ENCODE data around the gene ABCB11. TPM values are rescaled to one million over a fixed set of nuclear protein-coding genes. Genes with fewer than 3 reads are reported as not detected.
A peak's percentile ranks its signal among the peaks of the same experiment; 100 is the strongest.
"Not testable (repeated sequence)": the region's sequence is repeated elsewhere in the genome, so short reads cannot be mapped to it uniquely, and the experiment has no call there.

The ABCB11 gene
- total RNA-seq, 2 experiments from 2014 or later, result not detected

GRCh38 chr2:168895771-168896170, 135.4 kb downstream of the ABCB11 start:
- no peak for DNase-seq
- H3K27ac Mint-ChIP-seq, result no peak overlapping the region
- no peaks in the 10 kb centered on the region for H3K36me3 Mint-ChIP-seq
- peaks cover 15% of the 10 kb centered on the region for H3K27me3 Mint-ChIP-seq
- H3K4me1 Mint-ChIP-seq, result peaks cover 1% of the 10 kb centered on the region
- no peak overlapping the region for H3K4me3 Mint-ChIP-seq
- H3K9me3 Mint-ChIP-seq, result no peaks in the 10 kb centered on the region

DNA sequence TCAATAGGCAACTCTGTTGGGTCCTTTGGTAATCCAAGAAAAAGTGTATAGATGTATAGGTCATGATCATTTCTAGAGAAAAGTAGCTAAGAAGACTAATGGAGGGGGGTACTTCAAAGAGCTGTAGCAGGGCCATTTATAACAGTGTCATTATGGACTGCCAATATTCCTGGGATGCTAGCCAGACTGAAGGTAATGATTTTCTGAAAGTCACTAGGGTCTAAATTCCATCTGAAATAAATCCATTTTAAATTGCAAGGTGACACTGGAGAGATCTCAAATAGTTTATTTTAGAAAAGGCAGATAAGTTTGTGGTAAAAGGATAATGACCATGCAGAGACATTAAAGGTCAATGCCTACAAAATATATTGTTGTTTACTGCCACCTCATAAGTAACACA, 136.4 kb downstream of the ABCB11 start:
- Mint-ChIP-seq H3K4me3 (no peak overlapping the region), H3K4me1 (peaks cover 5% of the 10 kb centered on the region), H3K9me3 (no peaks in the 10 kb centered on the region), H3K27ac (no peak overlapping the region), H3K27me3 (peaks cover 21% of the 10 kb centered on the region), H3K36me3 (peaks cover 5% of the 10 kb centered on the region)
- no peak for DNase-seq

- H3K36me3 Mint-ChIP-seq, result peaks cover 8% of the 10 kb centered on the region
- H3K27ac Mint-ChIP-seq, result no peak overlapping the region
- H3K4me1 Mint-ChIP-seq, result peaks cover 8% of the 10 kb centered on the region
- H3K4me3 Mint-ChIP-seq, result no peak overlapping the region
- H3K9me3 Mint-ChIP-seq, result no peaks in the 10 kb centered on the region
- peaks cover 21% of the 10 kb centered on the region for H3K27me3 Mint-ChIP-seq
- DNase-seq, result no peak
These were observed 137.0 kb downstream of the ABCB11 start for GRCh38 chr2:168894101-168894500.

GRCh38 chr2:168892327-168892726, 138.8 kb downstream of the ABCB11 start:
- H3K4me3 Mint-ChIP-seq, result no peak overlapping the region
- peaks cover 21% of the 10 kb centered on the region for H3K27me3 Mint-ChIP-seq
- no peak overlapping the region for H3K27ac Mint-ChIP-seq
- H3K9me3 Mint-ChIP-seq, result no peaks in the 10 kb centered on the region
- H3K36me3 Mint-ChIP-seq, result peaks cover 13% of the 10 kb centered on the region
- H3K4me1 Mint-ChIP-seq, result peaks cover 9% of the 10 kb centered on the region
- DNase-seq, result no peak

- Mint-ChIP-seq H3K4me1 (peaks cover 13% of the 10 kb centered on the region), H3K4me3 (peak within 1 kb of the TSS; percentile 93), H3K9me3 (no peaks in the 10 kb centered on the region), H3K36me3 (peaks cover 26% of the 10 kb centered on the region), H3K27ac (peak within 1 kb of the TSS; percentile 85), H3K27me3 (peaks cover 21% of the 10 kb centered on the region)
- DNase-seq, result peak; percentile 88
These were observed 140.9 kb downstream of the ABCB11 start, which contains the start of gene SPC25 for GRCh38 chr2:168890006-168890782. TSS of gene SPC25 (minus strand) at chr2:168890430. CDS start at chr2:168889519, 911 bp downstream.

DNA sequence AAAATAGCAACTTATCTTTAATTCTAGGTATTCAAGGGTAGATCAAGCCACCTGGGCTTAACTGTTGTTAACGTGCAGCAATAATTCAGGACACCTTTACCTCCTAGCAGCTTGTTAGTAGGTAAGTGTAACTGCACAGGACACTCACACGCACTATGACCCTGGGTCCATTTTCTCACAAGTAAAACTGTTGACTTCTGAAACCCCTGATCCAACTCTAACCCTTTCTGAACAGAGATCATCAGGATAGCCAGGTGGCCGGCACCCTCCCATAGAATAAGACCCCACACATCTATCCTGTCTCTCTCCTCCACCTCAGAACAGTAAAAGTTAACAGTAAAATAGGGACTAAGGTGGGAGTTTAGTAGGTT, 141.5 kb downstream of the ABCB11 start:
- Mint-ChIP-seq H3K27ac (peak overlapping the region; percentile 26), H3K36me3 (peaks cover 28% of the 10 kb centered on the region), H3K4me3 (peak overlapping the region; percentile 93), H3K4me1 (peaks cover 14% of the 10 kb centered on the region), H3K27me3 (peaks cover 21% of the 10 kb centered on the region), H3K9me3 (no peaks in the 10 kb centered on the region)
- DNase-seq, result no peak

- no peaks in the 10 kb centered on the region for H3K27me3 Mint-ChIP-seq
- H3K36me3 Mint-ChIP-seq, result peaks cover 33% of the 10 kb centered on the region
- no peak for DNase-seq
- no peak overlapping the region for H3K27ac Mint-ChIP-seq
- H3K4me3 Mint-ChIP-seq, result no peak overlapping the region
- H3K4me1 Mint-ChIP-seq, result peaks cover 9% of the 10 kb centered on the region
- H3K9me3 Mint-ChIP-seq, result no peaks in the 10 kb centered on the region
These were observed 146.1 kb downstream of the ABCB11 start for GRCh38 chr2:168884975-168885374.

GRCh38 chr2:168882163-168882562, 149.0 kb downstream of the ABCB11 start:
- H3K9me3 Mint-ChIP-seq, H3K4me3 Mint-ChIP-seq, H3K4me1 Mint-ChIP-seq, H3K27me3 Mint-ChIP-seq, H3K27ac Mint-ChIP-seq, DNase-seq: not testable (repeated sequence)
- peaks cover 21% of the 10 kb centered on the region for H3K36me3 Mint-ChIP-seq

DNA sequence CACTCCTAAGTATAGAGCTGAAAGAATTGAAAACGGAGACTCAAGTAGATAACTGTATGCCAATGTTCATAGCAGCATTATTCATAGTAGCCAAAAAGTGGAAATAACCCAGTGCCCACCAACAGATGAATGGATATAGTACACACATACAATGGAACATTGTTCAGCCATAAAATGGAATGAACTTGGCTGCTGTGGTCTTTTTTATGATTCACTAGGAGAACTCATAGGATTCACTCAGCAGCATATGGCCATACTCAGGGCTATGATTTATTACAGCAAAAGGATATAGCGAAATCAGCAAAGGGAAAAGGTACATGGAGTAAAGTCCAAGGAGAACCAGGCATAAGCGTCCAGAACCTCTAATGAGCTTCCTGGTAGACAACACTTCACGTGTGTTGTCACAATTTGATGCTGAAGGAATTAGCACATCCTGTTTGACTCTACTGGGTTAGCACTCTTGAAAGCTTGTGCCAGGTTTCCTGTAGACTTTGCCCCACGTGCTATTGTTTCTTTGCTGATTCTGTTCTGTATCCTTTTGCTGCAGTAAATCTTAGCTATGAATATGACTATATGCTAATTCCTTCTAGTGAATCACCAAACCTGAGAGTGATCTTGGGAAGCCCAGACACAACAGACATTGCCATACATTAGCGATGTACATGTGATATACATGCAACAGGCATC, 156.6 kb downstream of the ABCB11 start:
- peaks cover 21% of the 10 kb centered on the region for H3K36me3 Mint-ChIP-seq
- H3K9me3 Mint-ChIP-seq, result no peaks in the 10 kb centered on the region
- H3K4me3 Mint-ChIP-seq, result no peak overlapping the region
- no peaks in the 10 kb centered on the region for H3K27me3 Mint-ChIP-seq
- no peak overlapping the region for H3K27ac Mint-ChIP-seq
- no peaks in the 10 kb centered on the region for H3K4me1 Mint-ChIP-seq
- DNase-seq, result no peak

DNA sequence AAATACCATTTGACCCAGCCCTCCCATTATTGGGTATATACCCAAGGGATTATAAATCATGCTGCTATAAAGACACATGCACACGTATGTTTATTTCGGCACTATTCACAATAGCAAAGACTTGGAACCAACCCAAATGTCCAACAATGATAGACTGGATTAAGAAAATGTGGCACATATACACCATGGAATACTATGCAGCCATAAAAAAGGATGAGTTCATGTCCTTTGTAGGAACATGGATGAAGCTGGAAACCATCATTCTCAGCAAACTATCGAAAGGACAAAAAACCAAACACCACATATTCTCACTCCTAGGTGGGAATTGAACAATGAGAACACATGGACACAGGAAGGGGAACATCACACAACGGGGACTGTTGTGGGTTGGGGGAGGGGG, 160.3 kb downstream of the ABCB11 start:
- H3K27ac Mint-ChIP-seq, DNase-seq, H3K4me3 Mint-ChIP-seq, H3K27me3 Mint-ChIP-seq, H3K4me1 Mint-ChIP-seq: not testable (repeated sequence)
- Mint-ChIP-seq H3K36me3 (peaks cover 40% of the 10 kb centered on the region), H3K9me3 (peaks cover 12% of the 10 kb centered on the region)

Other genes starting within 250 kb of the ABCB11 start
- not detected for gene NOSTRIN, start 228.7 kb downstream of the ABCB11 start, total RNA-seq
- 10 to 100 TPM; 33.7 to 37.1 TPM for gene SPC25, start 140.9 kb downstream of the ABCB11 start, total RNA-seq
- not detected for gene G6PC2, start 130.0 kb downstream of the ABCB11 start, total RNA-seq
- not detected for gene DHRS9, start 38.2 kb upstream of the ABCB11 start, total RNA-seq